Dedifferentiated amniotic fluid mesenchymal stem cell (primary cell): Measurements from ENCODE around the gene PTGES.

Experiments
- DNase-seq: peaks from one replicate; pipeline ENCODE4 v3.0.0-alpha.2; 2016; ENCODE audit errors: extremely low spot score

The PTGES gene

GRCh38 chr9:129745200-129745599 lies 7.6 kb downstream of the PTGES start:
- DNase-seq = no peak

DNA sequence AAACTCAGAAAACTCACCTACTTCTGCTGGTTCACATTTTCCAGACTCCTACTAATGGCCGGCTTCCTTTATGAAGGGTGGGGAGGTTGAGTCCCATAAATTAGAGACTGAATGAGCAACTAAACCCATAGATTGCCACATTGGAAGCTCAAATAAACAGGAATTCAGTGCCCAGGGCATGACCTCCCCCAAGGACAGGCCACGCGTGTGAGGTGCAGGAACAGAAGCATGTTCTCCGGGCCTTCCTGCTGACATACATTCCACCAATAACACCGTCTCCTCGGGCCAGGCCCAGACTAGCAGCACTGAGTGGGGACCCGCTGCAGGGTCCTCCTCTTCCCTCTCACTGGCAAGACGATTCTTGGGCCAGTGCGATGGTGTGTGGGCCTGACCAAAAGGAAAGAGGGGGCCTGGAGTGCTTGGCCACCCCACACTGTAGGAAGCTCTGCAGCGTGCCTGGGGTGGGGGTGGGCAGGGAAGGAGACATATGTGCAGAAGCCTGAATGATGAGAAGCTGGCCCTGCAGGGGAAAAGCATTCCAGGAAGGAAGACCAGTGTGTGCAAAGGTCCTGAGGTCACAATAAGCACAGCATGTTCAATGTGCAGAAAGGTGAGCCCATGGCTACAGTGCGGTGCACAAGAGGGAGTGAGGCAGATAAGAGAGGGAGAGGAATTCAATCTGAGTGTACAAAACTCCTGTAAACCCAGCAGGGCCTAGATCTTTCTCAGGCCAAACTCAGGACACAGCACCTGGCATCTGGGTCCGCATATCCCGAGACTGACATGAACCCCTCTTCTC lies 12.0 kb downstream of the PTGES start:
- DNase-seq = no peak

DNA sequence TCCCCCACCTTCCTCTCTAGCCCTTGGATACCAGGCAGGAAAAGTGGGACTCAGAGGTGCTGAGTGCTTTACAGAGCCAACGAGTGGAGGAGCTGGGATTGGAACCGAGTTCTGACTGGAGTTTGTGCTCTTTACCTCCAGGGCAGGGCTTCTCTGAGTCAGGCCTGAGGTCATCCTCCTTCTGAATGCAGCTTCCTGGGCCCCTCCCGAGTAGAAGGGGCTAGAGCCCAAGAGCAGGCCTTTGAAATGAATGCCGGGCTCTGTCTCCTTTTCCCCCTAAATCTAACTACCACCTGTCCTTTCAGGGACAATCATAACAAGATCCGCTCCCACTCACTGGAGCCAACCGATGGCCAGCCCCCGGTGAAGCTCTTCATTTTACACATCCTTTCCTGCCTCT lies 12.7 kb downstream of the PTGES start:
- DNase-seq = no peak

GRCh38 chr9:129739432-129739831 lies 13.4 kb downstream of the PTGES start:
- no peak for DNase-seq

GRCh38 chr9:129737479-129738274 lies 15.2 kb downstream of the PTGES start:
- DNase-seq = peak; percentile 76

- no peak for DNase-seq
Observed at GRCh38 chr9:129736334-129736733, 16.5 kb downstream of the PTGES start.

- no peak for DNase-seq
Observed at GRCh38 chr9:129735546-129735945, 17.3 kb downstream of the PTGES start.

- no peak for DNase-seq
Observed at GRCh38 chr9:129733632-129733953, 19.2 kb downstream of the PTGES start.

DNA sequence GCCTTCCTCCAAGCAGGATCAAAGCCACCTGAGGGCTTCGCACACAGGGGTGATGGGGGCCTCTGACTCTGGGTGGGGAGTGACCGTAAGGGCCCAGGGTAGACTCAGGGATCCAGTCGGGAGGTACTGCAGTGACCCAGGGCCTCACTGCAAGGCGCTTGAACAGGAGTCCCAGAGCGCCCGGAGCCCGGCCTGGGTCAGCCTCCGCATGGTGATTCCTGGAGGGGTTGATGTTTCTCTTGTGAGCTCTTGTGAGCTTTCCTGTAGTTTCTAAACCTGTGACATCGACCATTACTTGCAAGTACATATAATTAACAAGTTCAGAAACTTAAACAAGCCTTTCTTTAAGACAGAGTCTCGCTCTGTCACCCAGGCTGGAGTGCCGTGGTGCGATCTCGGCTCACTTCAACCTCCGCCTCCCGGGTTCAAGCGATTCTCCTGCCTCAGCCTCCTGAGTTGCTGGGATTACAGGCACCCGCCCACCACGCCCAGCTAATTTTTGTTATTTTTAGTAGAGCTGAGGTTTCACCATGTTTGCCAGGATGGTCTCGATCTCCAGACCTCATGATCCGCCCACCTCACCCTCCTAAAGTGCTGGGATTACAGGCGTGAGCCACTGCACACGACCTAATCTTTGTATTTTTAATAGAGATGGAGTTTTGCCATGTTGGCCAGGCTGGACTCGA lies 19.8 kb downstream of the PTGES start:
- DNase-seq = no peak

DNA sequence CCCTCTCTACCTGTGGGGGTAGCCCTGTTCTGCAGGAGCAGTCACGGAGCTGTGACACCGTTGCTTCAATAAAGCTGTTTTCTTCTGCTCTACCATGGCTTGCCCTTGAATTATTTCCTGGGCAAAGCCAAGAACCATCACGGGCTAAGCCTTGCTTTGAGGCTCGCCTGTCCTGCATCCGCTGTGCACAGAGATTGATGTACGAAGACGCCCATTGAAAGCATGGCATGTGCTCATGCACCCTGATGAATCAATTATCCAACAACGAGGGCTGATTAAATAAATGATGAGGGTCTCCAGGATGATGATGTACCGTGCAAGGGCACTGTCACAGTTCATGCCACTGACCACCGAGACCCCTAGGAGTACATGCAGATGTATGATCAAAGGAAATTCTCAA lies 20.7 kb downstream of the PTGES start:
- no peak for DNase-seq

DNA sequence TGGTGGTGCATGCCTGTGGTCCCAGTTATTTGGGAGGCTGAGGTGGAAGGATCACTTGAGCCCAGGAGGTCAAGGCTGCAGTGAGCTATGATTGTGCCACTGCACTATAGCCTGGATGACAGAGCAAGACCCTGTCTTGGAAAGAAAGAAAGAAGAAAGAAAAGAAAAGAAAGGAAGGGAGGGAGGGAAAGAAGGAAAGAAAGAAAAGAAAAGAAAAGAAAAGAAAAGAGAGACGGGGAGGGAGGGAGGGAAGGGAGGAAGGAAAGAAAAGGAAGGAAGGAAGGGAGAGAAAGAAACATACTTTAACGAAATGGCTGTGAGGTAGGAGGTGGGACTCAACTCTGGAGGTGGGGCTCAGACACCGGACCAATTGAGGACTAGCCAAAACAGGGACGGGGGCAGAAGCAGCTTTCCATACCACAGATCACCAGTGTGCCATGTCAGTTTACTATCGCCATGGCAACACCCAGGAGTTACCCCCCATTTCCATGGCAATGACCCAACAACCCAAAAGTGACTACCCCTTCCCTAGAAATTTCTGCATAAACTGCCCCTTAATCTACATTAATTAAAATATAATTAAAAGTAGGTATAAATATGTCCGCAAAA lies 21.3 kb downstream of the PTGES start:
- DNase-seq = no peak

DNA sequence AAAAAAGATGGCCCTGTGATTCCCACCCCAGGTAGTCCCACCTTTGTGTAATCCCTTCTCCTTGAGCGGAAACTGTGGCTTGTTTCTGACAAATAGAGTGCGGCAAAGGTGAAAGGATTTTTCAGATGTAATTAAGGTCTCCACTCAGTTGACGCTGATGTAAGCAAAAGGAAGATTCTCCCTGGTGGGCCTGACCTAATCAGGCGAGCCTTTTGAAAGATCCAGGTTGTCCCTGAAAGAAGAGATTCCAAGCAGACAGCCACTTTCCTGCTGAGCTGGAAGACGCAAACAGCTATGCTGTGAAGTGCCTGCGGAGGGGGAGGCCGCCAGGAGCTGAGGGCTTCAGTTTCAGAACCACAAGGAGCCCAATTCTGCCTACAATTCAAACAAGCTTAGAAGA lies 24.1 kb downstream of the PTGES start:
- no peak for DNase-seq

GRCh38 chr9:129726322-129727160 lies 26.3 kb downstream of the PTGES start:
- peak; percentile 76 for DNase-seq

GRCh38 chr9:129725795-129726251 lies 27.0 kb downstream of the PTGES start:
- DNase-seq = peak; percentile 85

DNA sequence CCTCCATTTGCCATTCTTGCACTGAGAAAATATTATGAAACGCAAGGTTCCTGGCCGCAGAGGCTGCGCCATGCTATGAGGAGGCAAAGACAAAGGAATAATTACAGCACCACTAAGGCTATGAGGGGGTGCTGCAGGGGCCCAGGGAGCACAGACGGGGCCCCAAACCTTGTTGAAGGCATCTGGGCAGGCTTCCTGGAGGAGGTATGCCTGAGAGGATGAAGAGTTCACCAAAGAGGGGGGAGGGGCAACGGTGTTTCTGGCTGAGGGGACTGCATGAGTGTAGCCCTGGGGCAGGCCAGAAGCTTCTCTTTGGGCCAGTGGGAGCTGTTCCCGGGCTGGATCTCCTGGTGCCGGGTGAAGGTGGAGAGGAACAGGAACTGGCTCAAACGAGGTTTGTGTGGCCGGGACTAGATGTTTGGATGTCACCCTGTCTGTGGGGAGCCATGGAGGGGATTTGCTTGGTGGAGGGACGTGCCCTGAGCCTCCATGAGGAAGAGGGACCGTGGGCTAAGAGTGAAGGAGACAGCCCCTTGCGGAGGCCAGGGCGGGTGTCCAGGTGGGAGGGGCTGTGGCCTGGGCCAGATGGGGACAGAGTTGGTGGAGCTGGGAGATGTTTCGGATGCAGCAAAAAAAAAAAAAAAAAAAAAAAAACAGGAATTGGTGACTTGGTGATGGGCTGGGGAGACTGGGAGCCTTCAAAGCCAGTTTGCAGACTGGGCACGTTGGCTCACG lies 28.2 kb downstream of the PTGES start:
- no peak for DNase-seq

GRCh38 chr9:129722913-129723312 lies 29.9 kb downstream of the PTGES start:
- no peak for DNase-seq

- DNase-seq = no peak
Observed at GRCh38 chr9:129720865-129721545, 31.8 kb downstream of the PTGES start.

GRCh38 chr9:129720181-129720864 lies 32.5 kb downstream of the PTGES start:
- DNase-seq = no peak

DNA sequence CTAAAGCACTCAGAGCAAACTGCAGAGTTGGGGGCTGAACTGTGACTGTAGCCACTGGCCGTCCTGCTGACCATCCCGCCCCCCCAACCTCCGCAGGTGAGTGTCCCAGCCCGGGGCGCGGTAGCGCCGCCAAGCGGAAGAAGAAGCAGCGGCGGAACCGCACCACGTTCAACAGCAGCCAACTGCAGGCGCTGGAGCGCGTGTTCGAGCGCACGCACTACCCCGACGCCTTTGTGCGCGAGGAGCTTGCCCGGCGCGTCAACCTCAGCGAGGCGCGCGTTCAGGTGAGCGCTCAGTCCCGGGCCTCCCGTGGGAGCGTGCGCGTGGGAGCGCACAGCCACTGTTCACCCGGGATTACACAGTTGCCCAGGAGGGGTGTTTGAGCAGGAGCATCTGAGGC lies 33.7 kb downstream of the PTGES start:
- no peak for DNase-seq
